Camera-type eye (tissue), 1 donor: ENCODE results near the gene NBPF14. TPM values are rescaled to one million over a fixed set of nuclear protein-coding genes. Genes with fewer than 3 reads are reported as not detected.

ENCODE experiments used
- total RNA-seq: library from RNA; depleted of rRNA; stranded (reverse); fragments of >200 nt; gene quantifications from one replicate; pipeline ENCODE4 v1.2.3, GENCODE V29; 2014

Gene NBPF14, protein sequence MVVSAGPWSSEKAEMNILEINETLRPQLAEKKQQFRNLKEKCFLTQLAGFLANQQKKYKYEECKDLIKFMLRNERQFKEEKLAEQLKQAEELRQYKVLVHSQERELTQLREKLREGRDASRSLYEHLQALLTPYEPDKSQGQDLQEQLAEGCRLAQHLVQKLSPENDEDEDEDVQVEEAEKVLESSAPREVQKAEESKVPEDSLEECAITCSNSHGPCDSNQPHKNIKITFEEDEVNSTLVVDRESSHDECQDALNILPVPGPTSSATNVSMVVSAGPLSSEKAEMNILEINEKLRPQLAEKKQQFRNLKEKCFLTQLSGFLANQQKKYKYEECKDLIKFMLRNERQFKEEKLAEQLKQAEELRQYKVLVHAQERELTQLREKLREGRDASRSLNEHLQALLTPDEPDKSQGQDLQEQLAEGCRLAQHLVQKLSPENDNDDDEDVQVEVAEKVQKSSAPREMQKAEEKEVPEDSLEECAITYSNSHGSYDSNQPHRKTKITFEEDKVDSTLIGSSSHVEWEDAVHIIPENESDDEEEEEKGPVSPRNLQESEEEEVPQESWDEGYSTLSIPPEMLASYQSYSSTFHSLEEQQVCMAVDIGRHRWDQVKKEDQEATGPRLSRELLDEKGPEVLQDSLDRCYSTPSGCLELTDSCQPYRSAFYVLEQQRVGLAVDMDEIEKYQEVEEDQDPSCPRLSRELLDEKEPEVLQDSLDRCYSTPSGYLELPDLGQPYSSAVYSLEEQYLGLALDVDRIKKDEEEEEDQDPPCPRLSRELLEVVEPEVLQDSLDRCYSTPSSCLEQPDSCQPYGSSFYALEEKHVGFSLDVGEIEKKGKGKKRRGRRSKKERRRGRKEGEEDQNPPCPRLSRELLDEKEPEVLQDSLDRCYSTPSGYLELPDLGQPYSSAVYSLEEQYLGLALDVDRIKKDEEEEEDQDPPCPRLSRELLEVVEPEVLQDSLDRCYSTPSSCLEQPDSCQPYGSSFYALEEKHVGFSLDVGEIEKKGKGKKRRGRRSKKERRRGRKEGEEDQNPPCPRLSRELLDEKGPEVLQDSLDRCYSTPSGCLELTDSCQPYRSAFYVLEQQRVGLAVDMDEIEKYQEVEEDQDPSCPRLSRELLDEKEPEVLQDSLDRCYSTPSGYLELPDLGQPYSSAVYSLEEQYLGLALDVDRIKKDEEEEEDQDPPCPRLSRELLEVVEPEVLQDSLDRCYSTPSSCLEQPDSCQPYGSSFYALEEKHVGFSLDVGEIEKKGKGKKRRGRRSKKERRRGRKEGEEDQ (N-terminal part only)
- 41.9 TPM for total RNA-seq

GRCh38 chr1:148595911-148596310 is at the start of gene NBPF14:
TSS of gene NBPF14 (minus strand) at chr1:148596011. CDS start at chr1:148595717, 294 bp downstream.

GRCh38 chr1:148483029-148483428 is 112.8 kb downstream of the NBPF14 start, which contains the start of gene PPIAL4G:
TSS of gene PPIAL4G (minus strand) at chr1:148483302. CDS start at chr1:148483252, 50 bp downstream.

Other genes starting within 250 kb of the NBPF14 start
- gene PPIAL4G, start 112.7 kb downstream of the NBPF14 start, total RNA-seq = not detected
- gene NUDT4B, start 152.8 kb upstream of the NBPF14 start, total RNA-seq = 33.9 TPM
- gene PDE4DIP, start 248.4 kb upstream of the NBPF14 start, total RNA-seq = 436 TPM